ENCODE data around the gene TSBP1.

DNA sequence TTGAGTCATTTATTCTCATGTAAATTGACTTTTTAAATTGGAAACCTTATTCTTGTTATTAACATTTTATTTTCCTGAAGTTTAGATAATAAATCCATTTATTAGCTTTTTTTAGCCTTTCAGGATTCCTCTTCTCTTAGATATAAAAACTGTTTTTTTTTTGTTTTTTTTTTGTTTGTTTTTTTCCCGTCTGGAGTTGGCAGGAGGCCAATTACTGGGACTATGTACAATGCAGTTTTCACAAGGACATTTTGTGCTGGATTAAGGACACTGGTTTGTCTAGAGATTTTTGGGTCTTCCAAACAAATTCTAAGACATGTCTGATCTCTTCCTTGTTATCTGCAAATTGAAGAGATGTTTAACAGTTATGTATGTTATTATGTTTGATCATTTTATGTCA lies 34.0 kb upstream of the TSBP1 start:
- no peak for TF ChIP-seq CTCF (IDR thresholded peaks at IDR 0.05)
- no peak for TF ChIP-seq EP300 (IDR thresholded peaks at IDR 0.05)
- TF ChIP-seq POLR2A (IDR thresholded peaks at IDR 0.05), result no peak
- no peak for TF ChIP-seq POLR2AphosphoS5 (IDR thresholded peaks at IDR 0.05)
